HEK293 (cell line): ENCODE results near the gene AMOTL1.

Source experiments
- CTCF ChIA-PET: fragments of 350-600 bp; formaldehyde crosslinking; extraction: SDS; loops from one replicate; lab custom pipeline; 2021; ENCODE audit warnings: antibody characterized with exemption; lab: Yijun Ruan, JAX
- POLR2A ChIA-PET: fragments of 300-600 bp; formaldehyde crosslinking; extraction: SDS; loops from one replicate; lab custom pipeline; 2020; ENCODE audit warnings: antibody characterized with exemption, inconsistent platforms; lab: Yijun Ruan, JAX
- H3K27ac ChIP-seq: fragments of 200-500 bp; sonication (Bioruptor generic); 2 replicates; pipeline ENCODE4 v1.5.1; 2014; ENCODE audit warnings: low read depth, low read length, control low read depth, inconsistent platforms; ENCODE audit errors: extremely low read depth
- H3K36me3 ChIP-seq, 2 experiments: fragments of 200-500 bp in 1 of 2; sonication (Bioruptor generic) in 1 of 2; 1 replicate in 1 of 2; 2 replicates in 1 of 2; pipeline ENCODE4 v1.5.1; 2014 to 2017; ENCODE audit warnings: inconsistent platforms in 2 of 2, low read length in 2 of 2; ENCODE audit not compliant: control insufficient read depth in 2 of 2, insufficient read depth in 1 of 2
- H3K4me1 ChIP-seq: fragments of 200-500 bp; sonication (Bioruptor generic); 2 replicates; pipeline ENCODE4 v1.5.1; 2014; ENCODE audit warnings: mild to moderate bottlenecking, low read length, inconsistent platforms; ENCODE audit not compliant: control insufficient read depth, insufficient read depth
- H3K4me3 ChIP-seq: 2 replicates; pipeline ENCODE4 v1.5.1; 2011; ENCODE audit warnings: low read depth, mild to moderate bottlenecking, control low read depth, low read length, moderate library complexity
- H3K9me3 ChIP-seq: fragments of 200-500 bp; sonication (Bioruptor generic); 2 replicates; pipeline ENCODE4 v1.5.1; 2014; ENCODE audit warnings: low read depth, low read length, inconsistent platforms; ENCODE audit not compliant: control insufficient read depth, insufficient read depth
- BCL6B ChIP-seq: fragments of 450-650 bp; formaldehyde crosslinking; IDR thresholded peaks from 2 replicates; pipeline ENCODE4 v1.5.1; 2017; ENCODE audit warnings: missing biosample characterization, missing genetic modification characterization
- INSM2 ChIP-seq: fragments of 450-650 bp; formaldehyde crosslinking; IDR thresholded peaks from 2 replicates; pipeline ENCODE4 v1.5.1; 2016; ENCODE audit warnings: missing biosample characterization, missing genetic modification characterization
- KLF1 ChIP-seq: fragments of 450-650 bp; formaldehyde crosslinking; IDR thresholded peaks from 2 replicates; pipeline ENCODE4 v1.5.1; 2016; ENCODE audit warnings: missing biosample characterization, missing genetic modification characterization
- WT1 ChIP-seq: fragments of 450-650 bp; formaldehyde crosslinking; IDR thresholded peaks from 2 replicates; pipeline ENCODE4 v1.5.1; 2016; ENCODE audit warnings: missing biosample characterization, missing genetic modification characterization
- ZBTB7A ChIP-seq: fragments of 450-650 bp; formaldehyde crosslinking; IDR thresholded peaks from 2 replicates; pipeline ENCODE4 v1.5.1; 2016; ENCODE audit warnings: low read depth, missing biosample characterization, missing genetic modification characterization
- ZFP3 ChIP-seq: fragments of 450-650 bp; formaldehyde crosslinking; IDR thresholded peaks from 2 replicates; pipeline ENCODE4 v1.5.1; 2016; ENCODE audit warnings: low read depth, missing biosample characterization, missing genetic modification characterization
- ZNF112 ChIP-seq: fragments of 450-650 bp; formaldehyde crosslinking; IDR thresholded peaks from 2 replicates; pipeline ENCODE4 v1.5.0; 2017; ENCODE audit warnings: missing biosample characterization, missing genetic modification characterization
- ZNF169 ChIP-seq: fragments of 450-650 bp; formaldehyde crosslinking; IDR thresholded peaks from 2 replicates; pipeline ENCODE4 v1.5.1; 2016; ENCODE audit warnings: missing biosample characterization, missing genetic modification characterization
- ZNF311 ChIP-seq: fragments of 450-650 bp; formaldehyde crosslinking; IDR thresholded peaks from 2 replicates; pipeline ENCODE4 v1.5.1; 2017; ENCODE audit warnings: missing biosample characterization, missing genetic modification characterization, borderline replicate concordance
- ZNF521 ChIP-seq: fragments of 450-650 bp; formaldehyde crosslinking; IDR thresholded peaks from 2 replicates; pipeline ENCODE4 v1.5.1; 2017; ENCODE audit warnings: missing biosample characterization, mild to moderate bottlenecking, missing genetic modification characterization
- ZNF610 ChIP-seq: fragments of 450-650 bp; formaldehyde crosslinking; IDR thresholded peaks from 2 replicates; pipeline ENCODE4 v1.5.1; 2016; ENCODE audit warnings: missing biosample characterization, missing genetic modification characterization, borderline replicate concordance
- ZNF639 ChIP-seq: fragments of 450-650 bp; formaldehyde crosslinking; IDR thresholded peaks from 2 replicates; pipeline ENCODE4 v1.5.1; 2016; ENCODE audit warnings: missing biosample characterization, missing genetic modification characterization
- ZNF654 ChIP-seq: fragments of 450-650 bp; formaldehyde crosslinking; IDR thresholded peaks from 2 replicates; pipeline ENCODE4 v1.5.1; 2016; ENCODE audit warnings: low read depth, missing biosample characterization, missing genetic modification characterization
- ZSCAN30 ChIP-seq: fragments of 450-650 bp; IDR thresholded peaks from 2 replicates; pipeline ENCODE4 v1.5.1; 2018; ENCODE audit warnings: missing biosample characterization, mild to moderate bottlenecking, missing genetic modification characterization, moderate library complexity

The AMOTL1 gene

GRCh38 chr11:94925422-94926270, 157.5 kb downstream of the AMOTL1 start:
- CTCF ChIA-PET: no interaction called here
- no peak overlapping the region for H3K4me3 ChIP-seq
- no peaks in the 10 kb centered on the region for H3K9me3 ChIP-seq
- no peaks in the 10 kb centered on the region for H3K4me1 ChIP-seq
- H3K36me3 ChIP-seq: no peaks in the 10 kb centered on the region
- POLR2A ChIA-PET: no interaction called here
- no peak overlapping the region for H3K27ac ChIP-seq
- TF ChIP-seq ZNF654 (tag by site-specific recombination): no peak
- TF ChIP-seq, all 188 proteins: peak for 0

GRCh38 chr11:94926271-94926625, 158.1 kb downstream of the AMOTL1 start:
- no peak overlapping the region for H3K4me3 ChIP-seq
- no peak overlapping the region for H3K27ac ChIP-seq
- ChIA-PET CTCF (no interaction called here), POLR2A (no interaction called here)
- no peaks in the 10 kb centered on the region for H3K9me3 ChIP-seq
- TF ChIP-seq ZNF639: no peak
- no peak for TF ChIP-seq WT1 (tag by site-specific recombination)
- no peak for TF ChIP-seq ZNF610 (tag by site-specific recombination)
- no peak for TF ChIP-seq ZFP3 (tag by site-specific recombination)
- TF ChIP-seq ZBTB7A (tag by site-specific recombination): no peak
- no peak for TF ChIP-seq ZSCAN30
- TF ChIP-seq ZNF311 (tag by site-specific recombination): no peak
- TF ChIP-seq KLF1 (tag by site-specific recombination): no peak
- TF ChIP-seq ZNF521 (tag by site-specific recombination): no peak
- TF ChIP-seq ZNF169 (tag by site-specific recombination): no peak
- no peak for TF ChIP-seq ZNF112 (tag by site-specific recombination)
- TF ChIP-seq INSM2 (tag by site-specific recombination): no peak
- no peak for TF ChIP-seq BCL6B (tag by site-specific recombination)
- no peaks in the 10 kb centered on the region for H3K4me1 ChIP-seq
- no peaks in the 10 kb centered on the region for H3K36me3 ChIP-seq
